ENCODE results near the gene EMP2.

DNA sequence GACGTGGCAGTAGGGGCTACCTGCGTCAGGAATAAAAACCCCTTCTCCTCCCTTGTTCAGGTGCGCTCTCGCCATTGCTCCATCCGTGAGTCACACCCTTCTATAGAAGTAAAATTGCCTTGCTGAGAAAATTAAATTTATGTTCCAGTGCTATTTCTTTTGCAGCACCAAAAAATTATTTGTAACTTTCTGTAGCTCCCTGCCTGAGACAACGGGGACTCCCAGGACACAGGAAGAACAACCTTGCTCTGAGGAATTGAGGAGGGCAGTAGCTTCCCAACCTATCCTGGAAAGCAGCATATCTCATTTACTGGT, 85.4 kb downstream of the EMP2 start:
- no peak for TF ChIP-seq RARB (CRISPR knock-in tag; IDR thresholded peaks at IDR 0.05)
- TF ChIP-seq, protein P1, sequence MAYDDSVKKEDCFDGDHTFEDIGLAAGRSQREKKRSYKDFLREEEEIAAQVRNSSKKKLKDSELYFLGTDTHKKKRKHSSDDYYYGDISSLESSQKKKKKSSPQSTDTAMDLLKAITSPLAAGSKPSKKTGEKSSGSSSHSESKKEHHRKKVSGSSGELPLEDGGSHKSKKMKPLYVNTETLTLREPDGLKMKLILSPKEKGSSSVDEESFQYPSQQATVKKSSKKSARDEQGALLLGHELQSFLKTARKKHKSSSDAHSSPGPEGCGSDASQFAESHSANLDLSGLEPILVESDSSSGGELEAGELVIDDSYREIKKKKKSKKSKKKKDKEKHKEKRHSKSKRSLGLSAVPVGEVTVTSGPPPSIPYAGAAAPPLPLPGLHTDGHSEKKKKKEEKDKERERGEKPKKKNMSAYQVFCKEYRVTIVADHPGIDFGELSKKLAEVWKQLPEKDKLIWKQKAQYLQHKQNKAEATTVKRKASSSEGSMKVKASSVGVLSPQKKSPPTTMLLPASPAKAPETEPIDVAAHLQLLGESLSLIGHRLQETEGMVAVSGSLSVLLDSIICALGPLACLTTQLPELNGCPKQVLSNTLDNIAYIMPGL (CRISPR knock-in tag; IDR thresholded peaks at IDR 0.05; ENCODE audit: borderline replicate concordance): no peak
- TF ChIP-seq CTCF (IDR thresholded peaks at IDR 0.05): no peak
- no peak for TF ChIP-seq POLR2A (IDR thresholded peaks at IDR 0.05; ENCODE audit: low read length)
- no peak for TF ChIP-seq FOSL2 (IDR thresholded peaks at IDR 0.05)
- no peak for TF ChIP-seq FOSL2 (CRISPR knock-in tag; IDR thresholded peaks at IDR 0.05)
- TF ChIP-seq BHLHE40 (IDR thresholded peaks at IDR 0.05; ENCODE audit: low read depth, low read length): no peak
- no peak for TF ChIP-seq MYC (IDR thresholded peaks at IDR 0.05; ENCODE audit: borderline replicate concordance, low read length)
- TF ChIP-seq, protein P2, sequence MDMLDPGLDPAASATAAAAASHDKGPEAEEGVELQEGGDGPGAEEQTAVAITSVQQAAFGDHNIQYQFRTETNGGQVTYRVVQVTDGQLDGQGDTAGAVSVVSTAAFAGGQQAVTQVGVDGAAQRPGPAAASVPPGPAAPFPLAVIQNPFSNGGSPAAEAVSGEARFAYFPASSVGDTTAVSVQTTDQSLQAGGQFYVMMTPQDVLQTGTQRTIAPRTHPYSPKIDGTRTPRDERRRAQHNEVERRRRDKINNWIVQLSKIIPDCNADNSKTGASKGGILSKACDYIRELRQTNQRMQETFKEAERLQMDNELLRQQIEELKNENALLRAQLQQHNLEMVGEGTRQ (IDR thresholded peaks at IDR 0.05): no peak
- TF ChIP-seq ZC3H11A (IDR thresholded peaks at IDR 0.05): no peak
- no peak for TF ChIP-seq ESRRA (IDR thresholded peaks at IDR 0.05; ENCODE audit: borderline replicate concordance, low read length)
- TF ChIP-seq, protein P3, sequence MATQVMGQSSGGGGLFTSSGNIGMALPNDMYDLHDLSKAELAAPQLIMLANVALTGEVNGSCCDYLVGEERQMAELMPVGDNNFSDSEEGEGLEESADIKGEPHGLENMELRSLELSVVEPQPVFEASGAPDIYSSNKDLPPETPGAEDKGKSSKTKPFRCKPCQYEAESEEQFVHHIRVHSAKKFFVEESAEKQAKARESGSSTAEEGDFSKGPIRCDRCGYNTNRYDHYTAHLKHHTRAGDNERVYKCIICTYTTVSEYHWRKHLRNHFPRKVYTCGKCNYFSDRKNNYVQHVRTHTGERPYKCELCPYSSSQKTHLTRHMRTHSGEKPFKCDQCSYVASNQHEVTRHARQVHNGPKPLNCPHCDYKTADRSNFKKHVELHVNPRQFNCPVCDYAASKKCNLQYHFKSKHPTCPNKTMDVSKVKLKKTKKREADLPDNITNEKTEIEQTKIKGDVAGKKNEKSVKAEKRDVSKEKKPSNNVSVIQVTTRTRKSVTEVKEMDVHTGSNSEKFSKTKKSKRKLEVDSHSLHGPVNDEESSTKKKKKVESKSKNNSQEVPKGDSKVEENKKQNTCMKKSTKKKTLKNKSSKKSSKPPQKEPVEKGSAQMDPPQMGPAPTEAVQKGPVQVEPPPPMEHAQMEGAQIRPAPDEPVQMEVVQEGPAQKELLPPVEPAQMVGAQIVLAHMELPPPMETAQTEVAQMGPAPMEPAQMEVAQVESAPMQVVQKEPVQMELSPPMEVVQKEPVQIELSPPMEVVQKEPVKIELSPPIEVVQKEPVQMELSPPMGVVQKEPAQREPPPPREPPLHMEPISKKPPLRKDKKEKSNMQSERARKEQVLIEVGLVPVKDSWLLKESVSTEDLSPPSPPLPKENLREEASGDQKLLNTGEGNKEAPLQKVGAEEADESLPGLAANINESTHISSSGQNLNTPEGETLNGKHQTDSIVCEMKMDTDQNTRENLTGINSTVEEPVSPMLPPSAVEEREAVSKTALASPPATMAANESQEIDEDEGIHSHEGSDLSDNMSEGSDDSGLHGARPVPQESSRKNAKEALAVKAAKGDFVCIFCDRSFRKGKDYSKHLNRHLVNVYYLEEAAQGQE (IDR thresholded peaks at IDR 0.05): no peak

Data from A549 (cell line).